ENCODE measurements around the gene SPINK7. TPM values are rescaled to one million over a fixed set of nuclear protein-coding genes. Genes with fewer than 3 reads are reported as not detected.

The SPINK7 gene
- total RNA-seq, 1 donor from 2014 or later = 138 TPM

DNA sequence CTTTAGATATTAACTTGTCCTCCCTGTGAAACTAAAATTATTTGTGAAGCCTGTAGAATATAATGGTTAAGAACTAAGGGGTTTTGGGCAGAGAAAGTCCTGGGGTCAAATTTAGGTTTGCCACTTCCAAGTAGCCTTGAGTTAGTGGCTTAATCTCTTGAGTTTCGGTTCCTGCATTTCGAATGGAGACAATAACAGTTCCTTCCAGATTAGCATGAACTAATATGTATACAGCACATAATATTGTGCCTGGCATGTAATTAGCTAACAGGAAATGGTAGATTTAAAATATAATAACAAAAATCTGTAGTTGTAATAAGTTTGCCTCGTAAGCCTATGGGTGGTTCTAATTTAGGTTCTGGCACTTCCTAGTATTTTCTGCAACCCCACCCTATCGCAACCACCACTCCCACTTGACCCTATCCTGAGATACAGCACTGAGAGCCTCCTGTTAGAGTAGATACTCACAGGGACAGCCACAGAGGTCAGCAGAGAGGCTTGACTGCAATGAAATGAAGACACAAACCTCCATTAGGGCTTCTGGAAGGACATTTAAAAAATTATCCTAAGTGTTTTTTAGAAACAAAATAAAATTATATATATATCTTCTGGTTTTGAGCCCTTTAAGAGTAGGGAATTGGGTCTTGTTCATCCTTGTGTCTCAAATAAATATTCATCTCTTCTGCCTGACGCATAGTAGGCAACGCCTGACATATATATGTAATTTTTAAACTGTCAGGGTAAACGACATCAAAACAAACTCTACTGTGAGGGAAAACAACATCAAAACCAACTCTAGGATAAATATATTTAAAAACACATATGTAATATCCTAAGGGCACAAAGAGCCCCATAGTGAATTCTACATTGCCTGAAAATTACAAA lies 31.6 kb downstream of the SPINK7 start:
- peak; percentile 67 for ATAC-seq

DNA sequence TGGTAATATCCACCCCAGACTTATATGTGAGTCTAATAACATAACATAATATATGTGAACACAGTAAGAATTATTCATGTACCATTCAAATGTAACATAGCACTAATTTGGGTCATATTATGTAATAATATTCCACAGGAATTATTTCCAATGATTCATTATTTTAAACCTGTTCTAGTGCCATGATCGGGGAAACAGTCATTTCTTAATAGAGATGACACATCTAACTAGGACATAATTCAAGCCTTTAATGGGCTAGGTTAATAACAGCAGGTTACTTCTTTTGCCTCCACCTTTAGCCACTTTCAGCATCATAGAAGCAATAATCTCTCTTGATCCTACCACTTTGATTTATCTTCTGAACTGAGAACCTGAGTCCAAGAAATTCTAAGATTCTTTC lies 35.5 kb downstream of the SPINK7 start:
- peak; percentile 63 for ATAC-seq

DNA sequence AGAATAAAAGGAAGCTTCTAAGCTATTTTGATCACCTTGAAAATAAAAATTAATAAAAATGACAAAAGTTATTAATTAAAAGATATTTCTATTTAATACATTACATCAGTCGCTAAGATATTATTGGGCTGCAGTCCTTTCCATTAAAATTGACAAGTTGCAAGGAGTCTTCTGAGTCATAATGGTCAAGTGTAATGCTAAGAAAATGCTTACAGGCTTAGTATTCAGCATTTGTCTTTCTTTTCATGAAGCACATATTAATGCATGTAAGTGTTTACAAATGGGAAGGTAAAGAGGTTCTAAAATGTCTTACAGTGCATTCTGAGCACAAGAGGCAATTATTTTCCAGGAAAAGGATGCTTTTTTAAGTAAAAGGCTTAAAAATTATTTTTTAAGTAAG lies 40.5 kb downstream of the SPINK7 start:
- ATAC-seq = peak; percentile 50

DNA sequence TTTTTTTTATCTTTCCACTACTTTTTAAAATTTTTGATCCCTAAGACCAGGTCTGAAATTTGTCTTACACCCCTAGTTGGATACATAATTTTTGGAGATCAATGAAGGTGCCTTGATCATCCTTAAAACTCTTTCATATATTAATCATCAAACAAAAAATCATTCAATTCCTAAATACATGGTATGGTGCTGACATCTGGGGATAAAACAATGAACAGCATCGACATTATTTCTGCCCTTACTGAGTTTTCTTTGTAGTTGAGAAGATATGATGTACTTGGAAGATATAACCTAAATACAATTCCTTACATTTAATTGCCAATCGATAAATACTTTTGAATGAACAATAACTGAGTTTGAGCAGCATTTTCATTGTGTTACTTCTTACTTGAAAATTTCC lies 41.4 kb downstream of the SPINK7 start:
- no peak for ATAC-seq

DNA sequence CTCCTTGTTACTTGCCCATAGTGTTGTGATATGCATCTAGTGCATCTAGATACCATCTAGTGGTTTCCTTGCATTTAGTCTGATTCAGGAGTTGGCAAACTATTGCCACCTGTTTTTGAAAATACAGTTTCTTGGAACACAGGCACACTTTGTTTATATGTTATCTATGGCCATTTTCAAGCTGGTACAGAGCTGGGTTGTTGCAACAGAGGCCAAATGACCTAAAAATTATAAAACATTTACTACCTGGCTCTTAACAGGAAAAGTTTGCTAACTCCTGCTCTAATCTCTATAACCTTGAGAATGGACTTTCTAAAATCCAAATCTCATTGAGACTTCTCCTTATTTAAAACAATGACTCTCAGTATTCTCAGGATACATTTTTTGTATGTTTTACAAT lies 52.1 kb downstream of the SPINK7 start:
- no peak for ATAC-seq

Other genes with a start within 250 kb of the SPINK7 start
- 509 TPM for gene SPINK5, start 248.4 kb upstream of the SPINK7 start, total RNA-seq
- gene SPINK14, start 143.9 kb upstream of the SPINK7 start, total RNA-seq = not detected
- 2.9 TPM for gene SPINK6, start 109.4 kb upstream of the SPINK7 start, total RNA-seq
- not detected for gene MARCOL, start 73.9 kb upstream of the SPINK7 start, total RNA-seq
- not detected for gene SPINK13, start 43.6 kb upstream of the SPINK7 start, total RNA-seq
- not detected for gene SPINK9, start 23.1 kb downstream of the SPINK7 start, total RNA-seq
- 22.4 TPM for gene FBXO38, start 71.5 kb downstream of the SPINK7 start, total RNA-seq